Hematopoietic multipotent progenitor cell (in vitro differentiated cells): ENCODE measurements around the gene METTL25. TPM values are rescaled to one million over a fixed set of nuclear protein-coding genes. Genes with fewer than 3 reads are reported as not detected.

Experiments
- DNase-seq, 3 donors: peaks; one replicate each; pipeline ENCODE4 v3.0.0-alpha.2; 2011 to 2015; ENCODE audit warnings: low read depth in 2 of 3, low spot score in 2 of 3
- total RNA-seq: library from RNA; depleted of rRNA; stranded (reverse); fragments of >200 nt; gene quantifications from one replicate; pipeline ENCODE4 v1.2.3, GENCODE V29; 2012

The METTL25 gene
- total RNA-seq, 1 donor: 7.3 TPM

DNA sequence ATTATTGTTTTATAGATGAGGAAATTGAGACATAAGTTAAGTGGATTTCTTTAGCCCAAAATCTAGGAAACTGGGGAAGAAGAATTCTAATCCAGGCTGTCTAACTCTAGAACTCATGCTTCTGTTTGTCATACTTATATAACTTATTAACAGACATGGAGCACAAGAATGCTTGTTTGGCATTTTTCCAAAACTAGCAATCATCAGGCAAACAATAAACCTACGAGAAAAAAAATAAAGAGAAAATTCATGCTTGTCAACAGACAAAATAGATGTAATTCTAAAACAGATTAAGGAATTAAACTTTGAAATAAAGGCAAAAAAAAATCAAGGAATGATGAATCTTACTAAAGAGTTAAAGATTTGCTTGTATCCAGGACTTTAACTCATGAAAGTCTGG is 103.1 kb downstream of the METTL25 start:
- no peak for DNase-seq

DNA sequence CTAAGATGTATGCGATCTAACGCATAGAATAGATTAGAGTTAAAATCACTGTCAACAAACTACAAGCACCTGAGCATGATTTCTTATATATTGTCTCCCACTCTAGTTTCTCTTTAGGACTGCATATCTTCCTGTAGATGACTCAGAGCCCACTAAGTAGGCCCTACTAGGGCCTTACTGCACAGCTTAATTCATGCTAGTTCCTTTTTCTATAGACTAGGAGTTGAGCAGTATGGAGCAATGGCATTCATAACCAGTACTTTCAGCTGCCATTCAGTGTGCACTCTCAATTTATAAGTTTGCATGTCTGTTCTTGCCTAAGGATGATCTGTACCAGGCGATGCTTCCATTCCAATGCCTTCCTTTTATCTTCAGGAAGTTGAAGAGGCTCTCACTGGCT is 103.5 kb downstream of the METTL25 start:
- DNase-seq: no peak

DNA sequence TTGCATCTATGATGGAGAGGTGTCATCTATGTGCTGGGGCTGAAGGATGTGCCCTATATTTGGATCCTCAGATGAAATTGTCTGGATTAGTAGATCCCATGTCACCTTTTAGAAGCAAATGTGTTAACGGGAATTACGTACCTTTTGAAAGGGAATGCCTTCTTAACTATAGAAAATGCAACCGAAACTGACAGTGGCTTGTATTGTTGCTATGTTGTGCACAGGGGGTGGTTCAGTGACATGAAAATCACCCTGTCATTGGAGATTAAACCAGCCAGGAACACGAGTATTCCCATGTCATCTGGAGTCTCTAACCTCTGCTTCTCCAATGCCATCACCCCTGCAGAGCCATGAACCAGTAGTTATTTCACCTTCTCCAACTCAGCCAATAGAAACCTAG is 110.2 kb downstream of the METTL25 start:
- DNase-seq: no peak

DNA sequence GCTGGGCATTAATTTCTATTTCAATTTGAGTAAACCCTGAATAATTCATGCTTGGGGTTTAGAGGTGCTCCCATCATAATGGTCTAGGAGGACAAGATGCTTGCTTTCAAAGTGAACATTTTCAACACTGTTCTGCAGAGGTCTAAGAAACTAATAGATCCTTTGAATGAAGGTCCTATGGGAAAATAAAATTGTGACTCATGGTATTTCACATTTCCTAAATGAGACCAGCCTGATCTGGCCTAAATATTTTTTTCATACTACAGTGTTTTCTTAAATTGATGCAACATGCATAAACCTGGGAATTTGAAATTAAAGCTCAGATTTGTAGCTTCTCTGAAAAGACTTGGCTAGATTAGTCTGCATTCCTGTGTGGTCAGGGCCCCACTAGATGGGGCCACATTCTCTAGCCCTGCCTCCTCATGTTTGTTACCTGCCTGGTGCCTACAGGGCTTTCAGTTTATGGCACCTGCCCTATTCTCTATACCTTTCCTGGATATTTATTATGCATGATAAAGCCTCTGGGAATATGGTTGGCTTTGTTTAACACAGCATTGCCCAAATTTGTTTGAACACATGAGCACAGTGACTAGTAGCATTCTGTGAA is 112.7 kb downstream of the METTL25 start:
- DNase-seq: no peak

DNA sequence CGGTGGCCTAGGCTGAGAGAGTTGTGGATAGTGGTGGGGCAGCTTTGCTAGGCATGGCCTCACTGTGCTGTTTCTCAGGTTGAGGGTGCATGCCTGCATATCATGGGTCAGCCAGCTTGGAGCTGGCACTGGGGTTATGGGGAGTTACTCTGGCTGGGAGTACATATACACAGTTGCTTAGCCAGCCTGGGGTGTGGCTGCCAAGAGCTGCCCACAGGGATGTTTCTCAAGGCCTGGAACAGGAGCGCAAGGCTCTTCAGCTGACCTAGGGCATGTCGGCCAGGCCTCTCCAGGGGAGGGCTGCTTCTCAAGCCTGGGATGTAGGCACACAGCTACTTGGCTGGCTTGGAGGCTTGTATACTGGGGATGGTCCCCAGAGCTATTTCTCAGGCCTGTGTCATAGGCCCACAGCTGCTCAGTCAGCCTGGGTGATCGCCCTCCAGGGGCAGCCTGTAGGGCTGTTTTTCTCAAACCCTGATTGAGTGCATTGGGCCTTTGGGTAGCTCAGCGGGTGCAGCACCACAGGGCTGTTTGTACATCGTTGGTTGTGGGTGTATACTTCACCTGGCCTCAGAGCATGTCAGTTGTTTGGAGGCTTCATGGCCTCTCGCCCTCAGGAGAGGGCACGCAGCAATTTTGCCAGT is 114.9 kb downstream of the METTL25 start:
- DNase-seq: no peak

DNA sequence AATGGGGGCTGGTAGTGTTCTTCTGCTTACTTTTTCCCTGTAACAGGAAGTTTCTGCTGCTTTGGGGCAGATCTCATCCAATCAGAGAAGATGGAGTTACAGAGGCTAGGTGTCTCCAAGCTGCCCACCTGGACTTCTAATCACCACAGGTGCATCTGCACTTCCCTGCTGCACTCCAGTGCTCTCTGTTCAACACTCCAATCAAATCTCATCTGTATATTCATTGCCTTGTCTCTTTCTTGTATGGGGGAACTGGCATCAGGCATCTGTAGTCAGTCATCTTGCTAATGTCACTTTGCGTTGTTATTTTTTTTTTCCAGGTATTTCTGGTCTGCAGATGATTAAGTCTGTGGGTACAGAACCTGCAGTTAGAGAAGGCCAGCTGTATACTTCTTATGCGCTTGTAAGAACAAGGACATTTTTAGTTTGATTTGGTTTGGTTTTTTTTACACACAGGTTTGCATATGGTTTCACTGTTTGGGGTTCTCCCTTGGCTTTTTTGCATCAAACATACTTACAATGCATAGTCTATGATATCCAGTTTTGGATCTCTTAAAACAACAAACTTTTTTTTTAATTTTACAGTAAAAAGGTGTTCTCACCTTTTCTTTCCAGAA is 116.0 kb downstream of the METTL25 start:
- DNase-seq: no peak

DNA sequence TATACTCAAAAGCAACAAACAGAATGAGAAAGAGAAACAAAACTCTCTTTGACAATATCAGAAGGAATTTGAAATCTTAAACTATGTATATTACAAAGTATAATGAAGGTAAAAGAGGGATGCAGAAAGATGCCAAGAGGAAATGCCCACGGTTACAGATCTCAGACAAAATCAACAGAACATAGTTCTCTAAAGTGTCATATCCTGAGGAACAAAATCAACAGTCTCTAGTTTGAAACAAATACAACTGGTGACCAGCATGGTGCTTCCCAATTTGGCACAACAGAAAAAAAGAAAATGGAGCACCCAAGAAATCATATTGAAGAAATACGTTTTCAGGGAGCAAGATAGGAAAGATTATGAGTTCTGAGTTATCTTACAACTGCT is 116.5 kb downstream of the METTL25 start:
- DNase-seq: no peak

DNA sequence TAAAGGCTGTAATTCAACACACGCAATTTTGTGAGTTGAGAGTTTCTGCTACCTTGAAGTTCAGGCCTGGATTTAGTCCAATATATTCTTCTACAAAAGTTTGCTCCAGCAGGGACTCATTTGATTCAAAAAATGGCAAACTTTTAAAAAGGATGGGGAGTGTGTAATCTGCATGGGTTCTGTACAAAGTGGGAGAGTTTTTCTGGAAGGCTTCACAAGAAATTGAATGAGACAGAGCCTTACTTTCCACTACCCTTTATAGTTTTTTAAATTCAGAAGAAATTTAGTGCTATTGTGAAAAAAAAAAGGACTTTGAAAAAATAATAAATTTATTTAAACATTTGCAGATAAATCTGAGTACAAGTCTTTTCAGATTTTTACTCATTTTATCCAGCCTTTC is 116.9 kb downstream of the METTL25 start:
- DNase-seq: no peak

DNA sequence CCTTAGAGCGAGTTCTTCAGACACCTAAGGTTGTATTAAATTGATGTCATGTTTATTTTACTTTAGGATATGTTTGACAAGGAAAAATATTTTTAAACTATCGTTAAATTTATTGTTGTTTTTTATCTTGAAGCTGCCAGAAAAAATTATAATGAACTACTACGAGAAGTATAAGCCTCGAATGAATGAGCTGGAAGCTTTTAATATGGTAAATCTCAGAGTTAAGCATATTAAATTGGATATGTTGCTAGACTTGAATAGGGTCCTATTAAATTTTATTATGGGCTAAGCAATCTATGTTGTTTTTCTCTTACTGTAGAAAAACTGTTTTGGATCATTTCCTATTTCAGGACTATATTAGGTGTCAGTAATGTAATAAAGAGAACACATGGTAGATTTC is 118.2 kb downstream of the METTL25 start:
- no peak for DNase-seq

DNA sequence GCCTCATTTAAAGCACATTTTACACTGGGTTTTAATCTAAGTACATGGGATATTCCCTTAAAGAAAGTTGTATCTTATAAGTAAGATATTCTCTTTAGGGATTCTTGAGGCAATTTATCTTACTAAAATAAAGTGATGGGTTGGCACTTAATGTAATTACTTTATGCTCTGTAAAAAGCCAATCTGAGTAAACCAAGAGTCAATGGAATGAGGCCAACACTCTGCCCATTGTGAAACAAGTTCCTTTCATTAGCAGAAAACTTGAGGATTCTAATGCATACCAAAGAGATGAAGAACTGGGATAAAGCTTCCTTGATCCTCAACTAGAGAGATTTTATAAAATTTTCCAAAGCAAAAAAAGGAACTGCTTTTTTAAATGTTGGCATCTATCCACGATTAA is 121.2 kb downstream of the METTL25 start:
- no peak for DNase-seq

DNA sequence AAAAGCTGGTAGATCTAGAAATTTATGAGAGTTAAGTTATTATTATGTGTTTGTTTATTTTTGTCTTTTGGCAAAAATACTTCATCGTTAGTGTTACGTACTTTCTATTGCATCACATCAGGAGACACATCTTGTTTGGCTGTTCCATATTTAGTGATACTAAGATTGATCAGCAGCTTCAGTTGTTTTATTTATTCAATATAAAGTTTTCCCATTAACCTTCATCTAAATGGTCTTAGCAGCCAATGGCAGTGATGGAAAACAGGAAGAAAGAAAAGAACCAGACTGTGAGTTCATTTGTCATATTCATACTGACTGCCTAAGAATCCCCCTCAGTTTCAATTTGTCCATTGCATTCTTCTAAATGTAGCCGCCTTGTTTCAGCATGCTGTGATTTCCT is 122.3 kb downstream of the METTL25 start:
- no peak for DNase-seq

DNA sequence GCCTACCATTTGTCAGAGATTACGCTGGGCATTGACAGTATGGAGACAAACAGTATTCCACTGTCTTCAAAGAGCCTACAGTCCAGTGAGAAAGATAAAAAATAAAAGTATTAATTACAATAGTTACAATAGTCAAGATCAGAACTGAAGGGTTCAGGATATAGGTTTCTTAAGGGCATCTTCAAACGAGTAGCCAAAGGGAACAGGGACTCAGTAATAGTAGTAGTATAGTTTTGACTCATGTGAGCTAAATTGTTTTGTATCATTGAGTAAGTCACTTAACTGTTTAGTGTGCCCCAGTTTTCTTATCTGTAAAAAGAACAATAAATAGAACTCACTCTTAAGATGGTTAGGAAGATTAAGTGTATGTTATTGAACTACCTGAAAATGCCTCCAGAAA is 123.6 kb downstream of the METTL25 start:
- no peak for DNase-seq

DNA sequence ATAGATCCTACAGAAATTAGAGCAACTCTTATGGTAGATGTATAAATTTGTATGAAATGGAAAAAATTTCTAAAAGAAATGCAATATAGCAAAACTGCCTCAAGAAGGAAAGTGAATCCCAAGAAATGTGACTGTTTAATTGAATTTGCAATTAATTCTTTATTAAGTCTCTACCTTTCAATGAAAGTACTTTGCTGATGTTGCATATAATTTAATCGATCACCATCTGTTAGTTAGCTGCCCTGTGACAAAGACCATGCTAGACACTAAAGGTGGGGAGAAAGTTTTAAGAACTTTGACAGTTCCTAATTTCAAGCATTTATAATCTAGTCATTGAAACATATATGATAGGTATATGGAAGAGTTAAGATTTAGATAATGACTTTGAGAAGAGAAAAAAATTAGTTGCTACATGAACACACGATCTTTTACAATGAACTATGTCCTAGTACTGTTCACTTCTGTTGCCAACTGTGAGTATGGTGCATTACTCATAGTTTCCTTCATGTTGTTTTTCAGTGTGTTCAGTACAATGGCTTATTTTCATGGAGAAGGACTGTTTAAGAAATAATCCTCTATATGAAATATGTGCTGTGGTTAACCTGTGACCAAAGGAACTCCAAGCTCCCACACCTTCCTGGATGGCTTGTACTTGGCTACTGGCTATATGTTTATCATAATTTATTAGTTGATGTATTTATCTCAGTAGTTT is 128.4 kb downstream of the METTL25 start:
- DNase-seq: no peak

DNA sequence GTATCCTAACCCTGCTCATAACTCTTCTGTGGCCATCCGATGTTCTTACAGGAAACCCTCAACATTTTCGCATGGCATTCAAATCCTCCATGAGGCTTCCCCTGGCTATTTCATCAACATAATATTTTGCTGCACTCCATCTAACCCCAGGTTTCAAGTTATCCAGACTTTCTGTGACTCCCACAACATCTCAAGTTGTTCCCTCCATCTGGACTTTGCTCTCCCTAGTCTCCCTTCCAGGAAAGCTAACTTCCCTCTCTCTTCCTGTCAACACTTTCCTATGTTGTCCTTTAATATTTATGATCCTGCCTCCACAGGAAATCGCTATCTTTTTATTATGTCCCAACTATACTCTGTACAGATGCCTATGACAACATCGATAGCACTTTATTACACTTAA is 146.1 kb downstream of the METTL25 start:
- no peak for DNase-seq

DNA sequence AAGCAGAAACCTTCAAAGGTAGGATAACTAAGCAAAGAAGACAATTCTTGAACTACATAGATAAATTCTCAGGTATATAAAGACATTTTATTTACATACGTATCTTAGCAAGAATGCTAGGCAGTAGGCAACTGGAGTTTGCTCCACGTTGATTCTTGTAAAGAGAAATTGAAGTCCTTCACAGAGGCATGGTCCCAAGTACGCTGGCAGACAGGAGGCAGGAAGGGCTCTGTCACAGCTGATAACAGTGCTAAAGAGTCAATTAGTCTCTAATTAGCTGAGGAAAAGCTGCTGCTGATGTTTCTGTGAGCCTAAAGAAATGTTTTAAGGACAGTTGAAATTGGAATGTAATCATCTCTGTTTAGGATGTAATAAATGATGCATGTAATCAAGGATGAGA is 146.8 kb downstream of the METTL25 start:
- no peak for DNase-seq

DNA sequence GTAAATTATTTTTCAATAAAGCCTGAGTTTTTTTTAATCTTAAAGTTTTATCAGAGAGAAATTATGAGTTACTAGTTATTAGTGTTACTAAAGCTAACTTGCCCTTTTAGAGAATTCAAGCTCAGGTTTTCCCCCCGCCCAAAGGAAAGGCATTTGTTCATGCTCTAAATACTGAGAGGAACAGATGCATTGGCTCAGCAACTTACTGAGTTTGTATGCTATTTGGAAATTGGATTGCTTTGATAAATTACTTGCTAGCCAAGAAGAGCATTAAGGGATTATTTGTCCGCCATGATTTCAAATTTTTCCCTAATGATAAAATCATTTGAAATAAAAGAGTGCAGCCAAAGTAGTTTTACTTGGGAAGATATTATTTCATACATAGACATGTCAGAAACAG is 149.4 kb downstream of the METTL25 start:
- no peak for DNase-seq

DNA sequence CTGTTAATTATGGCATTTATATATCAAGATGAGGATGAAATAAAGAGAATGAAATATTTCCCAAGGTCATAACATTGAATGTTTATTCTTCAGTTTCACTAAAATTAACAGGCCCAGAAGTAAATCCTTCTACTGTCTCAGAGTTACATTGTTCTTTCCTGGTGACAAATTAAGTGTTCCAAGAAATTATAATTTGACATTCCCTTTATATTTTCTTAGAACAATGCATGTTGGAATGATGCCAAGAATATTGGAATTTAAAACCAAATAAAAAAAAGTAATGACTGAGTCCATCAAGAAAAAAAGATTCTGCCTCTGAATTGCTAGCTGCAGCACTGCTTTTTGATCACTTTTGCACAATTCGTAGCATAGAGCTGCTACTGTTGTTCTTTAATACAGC is 152.1 kb downstream of the METTL25 start:
- DNase-seq: no peak

DNA sequence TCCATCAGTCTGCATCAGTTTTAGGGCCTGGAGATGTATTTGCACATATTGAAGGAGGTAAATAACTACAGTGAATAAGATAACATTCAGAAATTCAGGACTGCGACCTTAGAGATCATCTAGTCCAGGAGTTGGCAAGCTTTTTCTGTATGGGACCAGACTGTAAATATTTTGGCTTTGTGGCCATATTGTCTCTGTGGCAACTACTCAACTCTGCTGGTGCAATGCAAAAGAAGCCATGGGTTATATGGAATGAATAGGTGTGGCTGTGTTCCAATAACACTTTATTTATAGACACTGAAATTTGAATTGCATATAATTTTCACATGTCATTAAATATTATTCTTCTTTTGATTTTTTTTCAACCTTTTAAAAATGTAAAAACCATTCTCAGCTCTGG is 156.6 kb downstream of the METTL25 start:
- DNase-seq: no peak

DNA sequence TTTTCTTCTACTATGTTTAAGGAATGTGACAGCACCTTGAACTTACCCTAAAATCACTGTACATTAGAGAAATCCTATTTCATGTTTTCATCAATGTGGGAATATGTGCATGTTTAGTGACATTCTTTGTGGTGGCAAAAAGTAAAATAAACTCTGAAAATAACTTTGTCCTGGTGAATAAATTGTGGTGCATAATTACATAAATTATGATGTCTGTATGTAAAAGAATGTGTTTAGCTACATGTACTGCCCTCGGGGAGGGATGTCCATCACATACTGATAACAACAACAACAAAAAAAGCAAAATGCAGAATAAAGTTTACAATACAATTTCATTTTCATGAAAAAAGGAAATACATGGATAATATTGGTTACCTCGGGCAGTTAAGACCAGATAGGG is 157.3 kb downstream of the METTL25 start:
- DNase-seq: no peak

DNA sequence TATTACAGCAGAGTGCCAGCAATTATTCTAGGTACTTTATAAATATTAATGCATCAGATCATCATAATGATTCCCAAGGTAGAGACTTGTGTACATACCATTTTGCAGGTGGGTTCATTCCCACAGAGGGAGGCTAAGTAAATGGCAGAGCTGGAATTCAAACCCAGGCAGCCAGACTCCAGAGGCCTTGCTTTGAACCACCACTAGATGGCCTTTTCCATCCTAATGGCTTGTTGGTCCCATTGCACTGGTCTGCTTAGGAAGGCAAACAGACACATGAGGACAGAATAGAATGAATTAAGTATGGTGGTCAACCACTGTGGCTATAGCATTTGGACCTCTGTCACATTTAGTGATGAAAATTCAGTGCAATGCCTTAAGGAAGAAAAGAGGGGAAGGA is 158.7 kb downstream of the METTL25 start:
- no peak for DNase-seq

DNA sequence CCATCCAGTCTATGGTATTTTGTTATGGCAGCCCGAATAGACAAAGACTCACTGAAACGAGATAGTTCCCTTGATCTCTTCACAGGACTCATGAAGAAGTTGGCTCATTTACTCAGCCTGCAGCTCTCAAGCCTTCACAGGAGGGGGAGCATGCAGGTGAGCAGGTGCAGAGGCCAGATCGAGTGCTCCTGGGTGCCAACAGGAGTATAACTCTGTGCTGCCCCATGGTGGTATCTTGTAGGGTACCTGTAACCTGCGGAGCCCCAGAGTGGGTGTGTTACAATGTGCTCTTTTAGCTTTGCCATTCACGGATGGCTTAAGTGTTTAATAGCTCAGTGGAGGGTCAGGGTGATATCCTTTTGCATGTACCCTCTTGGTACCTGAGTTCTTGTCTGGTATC is 159.5 kb downstream of the METTL25 start:
- no peak for DNase-seq

DNA sequence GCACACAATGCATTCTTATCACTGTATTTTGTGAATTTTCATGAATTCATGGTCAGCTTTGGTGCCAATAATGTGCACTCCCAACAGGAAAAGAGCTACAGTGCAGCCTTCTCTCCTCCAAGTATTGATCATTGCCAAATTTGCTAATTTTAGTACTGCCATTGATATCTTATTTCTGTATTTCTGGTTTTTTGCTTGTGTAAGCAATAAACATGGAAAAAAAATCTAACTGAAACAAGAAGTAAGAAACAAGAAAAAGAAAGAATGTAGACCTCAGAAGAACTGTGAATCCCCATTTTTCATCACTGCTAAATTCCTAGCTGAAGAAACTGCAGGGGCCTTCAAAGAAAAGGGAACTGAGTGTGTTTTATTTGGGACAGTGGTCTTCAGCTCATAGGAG is 161.2 kb downstream of the METTL25 start:
- DNase-seq: no peak
